Colonic mucosa (tissue), 4 donors: Measurements from ENCODE around the gene KPNB1. TPM values are rescaled to one million over a fixed set of nuclear protein-coding genes. Genes with fewer than 3 reads are reported as not detected.

ENCODE experiments used
- DNase-seq: peaks from one replicate; pipeline ENCODE4 v3.0.0-alpha.2; 2020
- H3K27ac ChIP-seq: fragments of 200-600 bp; one replicate; pipeline ENCODE4 v1.8.0; 2021
- H3K27me3 ChIP-seq: fragments of 200-600 bp; one replicate; pipeline ENCODE4 v1.8.0; 2021
- H3K36me3 ChIP-seq: fragments of 200-600 bp; one replicate; pipeline ENCODE4 v1.8.0; 2021
- H3K4me1 ChIP-seq: fragments of 200-600 bp; one replicate; pipeline ENCODE4 v1.8.0; 2021; ENCODE audit warnings: mild to moderate bottlenecking
- H3K4me3 ChIP-seq: fragments of 200-600 bp; one replicate; pipeline ENCODE4 v1.8.0; 2021
- H3K9ac ChIP-seq, 2 donors: one replicate each; pipeline ENCODE4 v1.7.0; 2013; ENCODE audit warnings: control low read depth in 2 of 2, low read depth in 2 of 2, low read length in 2 of 2
- H3K9me3 ChIP-seq: fragments of 200-600 bp; one replicate; pipeline ENCODE4 v1.8.0; 2021
- intact Hi-C: fragments of 100-400 bp; cut with DNase I; formaldehyde crosslinking; loops from one replicate; pipeline ENCODE4 v1.14.1; 2022
- total RNA-seq, 2 donors: library from RNA; stranded (reverse); fragmentation: NEBNext Ultra II Directional in 1 of 2; extraction: Animal tissue kit (Norgen Biotek cat#: 25700) in 1 of 2; gene quantifications; one replicate each; pipeline ENCODE4 v1.2.1, GENCODE V29; 2021
- TF ChIP-seq, protein P1 (sequence below): fragments of 200-600 bp; IDR thresholded peaks from one replicate; pipeline ENCODE4 v1.8.0; 2022; ENCODE audit warnings: antibody characterized with exemption, mild to moderate bottlenecking
- donor health status: healthy.
- donor health status: DM: no; HTN: no; CAD: no.
- donor health status: DM: no; HTN: no; CAD: no.

Gene KPNB1
- total RNA-seq, 2 donors from 2014 or later, result 247 to 356 TPM

DNA sequence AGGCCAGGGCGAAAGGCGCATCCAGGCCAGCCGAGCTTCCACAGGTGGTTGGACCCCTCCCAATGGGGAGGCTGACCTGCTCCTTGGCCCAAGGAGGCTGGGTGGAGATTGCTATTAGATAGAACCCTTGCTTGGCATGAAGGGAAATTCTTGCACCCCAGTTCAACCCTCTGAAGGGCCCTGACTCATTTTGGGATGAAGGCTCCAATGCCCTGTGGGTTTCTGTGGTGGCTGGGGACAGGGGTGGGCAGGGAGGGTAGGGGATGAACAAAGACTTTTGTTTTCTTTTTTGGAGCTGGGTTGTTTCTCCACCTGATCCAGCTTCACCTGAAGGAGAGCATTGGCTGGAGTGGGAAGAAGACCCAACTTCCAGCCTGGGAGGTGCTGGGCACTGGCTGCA lies 66.7 kb downstream of the KPNB1 start:
- peaks cover 4% of the 10 kb centered on the region for H3K4me1 ChIP-seq
- TF ChIP-seq, protein P1, sequence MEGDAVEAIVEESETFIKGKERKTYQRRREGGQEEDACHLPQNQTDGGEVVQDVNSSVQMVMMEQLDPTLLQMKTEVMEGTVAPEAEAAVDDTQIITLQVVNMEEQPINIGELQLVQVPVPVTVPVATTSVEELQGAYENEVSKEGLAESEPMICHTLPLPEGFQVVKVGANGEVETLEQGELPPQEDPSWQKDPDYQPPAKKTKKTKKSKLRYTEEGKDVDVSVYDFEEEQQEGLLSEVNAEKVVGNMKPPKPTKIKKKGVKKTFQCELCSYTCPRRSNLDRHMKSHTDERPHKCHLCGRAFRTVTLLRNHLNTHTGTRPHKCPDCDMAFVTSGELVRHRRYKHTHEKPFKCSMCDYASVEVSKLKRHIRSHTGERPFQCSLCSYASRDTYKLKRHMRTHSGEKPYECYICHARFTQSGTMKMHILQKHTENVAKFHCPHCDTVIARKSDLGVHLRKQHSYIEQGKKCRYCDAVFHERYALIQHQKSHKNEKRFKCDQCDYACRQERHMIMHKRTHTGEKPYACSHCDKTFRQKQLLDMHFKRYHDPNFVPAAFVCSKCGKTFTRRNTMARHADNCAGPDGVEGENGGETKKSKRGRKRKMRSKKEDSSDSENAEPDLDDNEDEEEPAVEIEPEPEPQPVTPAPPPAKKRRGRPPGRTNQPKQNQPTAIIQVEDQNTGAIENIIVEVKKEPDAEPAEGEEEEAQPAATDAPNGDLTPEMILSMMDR, result no peak
- no peak overlapping the region for H3K9ac ChIP-seq
- H3K27ac ChIP-seq, result no peak overlapping the region
- H3K27me3 ChIP-seq, result peaks cover 11% of the 10 kb centered on the region
- H3K36me3 ChIP-seq, result no peaks in the 10 kb centered on the region
- H3K4me3 ChIP-seq, result no peak overlapping the region
- H3K9me3 ChIP-seq, result no peaks in the 10 kb centered on the region
- intact Hi-C loops, result no loop called here
- DNase-seq, result no peak

DNA sequence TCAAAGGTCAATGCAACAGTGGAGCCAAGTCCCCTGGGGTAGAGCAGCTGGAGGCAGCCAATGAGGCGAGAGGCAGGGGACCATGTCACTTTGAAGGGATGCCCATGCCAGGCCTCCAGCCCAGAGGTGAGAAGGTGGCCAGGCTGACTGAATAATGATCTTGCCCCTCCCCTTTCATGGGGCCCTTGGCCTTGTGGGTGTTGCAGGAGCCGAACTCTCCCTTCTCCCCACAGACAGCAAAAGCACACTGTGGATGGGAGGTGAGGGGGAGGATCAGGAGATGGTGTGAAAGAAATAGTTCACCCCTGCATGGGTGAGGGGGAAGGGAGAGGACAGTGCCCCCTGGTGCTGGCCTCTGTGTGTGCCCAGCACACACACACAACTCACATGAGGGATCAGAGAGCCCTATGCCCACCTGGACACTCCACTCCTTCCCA lies 67.6 kb downstream of the KPNB1 start:
- Histone ChIP-seq H3K27me3 (peaks cover 16% of the 10 kb centered on the region), H3K4me1 (peaks cover 4% of the 10 kb centered on the region), H3K9me3 (no peaks in the 10 kb centered on the region), H3K9ac (no peak overlapping the region), H3K36me3 (no peaks in the 10 kb centered on the region), H3K27ac (no peak overlapping the region), H3K4me3 (no peak overlapping the region)
- intact Hi-C loops, result no loop called here
- DNase-seq, result no peak
- TF ChIP-seq, protein P1, result no peak

DNA sequence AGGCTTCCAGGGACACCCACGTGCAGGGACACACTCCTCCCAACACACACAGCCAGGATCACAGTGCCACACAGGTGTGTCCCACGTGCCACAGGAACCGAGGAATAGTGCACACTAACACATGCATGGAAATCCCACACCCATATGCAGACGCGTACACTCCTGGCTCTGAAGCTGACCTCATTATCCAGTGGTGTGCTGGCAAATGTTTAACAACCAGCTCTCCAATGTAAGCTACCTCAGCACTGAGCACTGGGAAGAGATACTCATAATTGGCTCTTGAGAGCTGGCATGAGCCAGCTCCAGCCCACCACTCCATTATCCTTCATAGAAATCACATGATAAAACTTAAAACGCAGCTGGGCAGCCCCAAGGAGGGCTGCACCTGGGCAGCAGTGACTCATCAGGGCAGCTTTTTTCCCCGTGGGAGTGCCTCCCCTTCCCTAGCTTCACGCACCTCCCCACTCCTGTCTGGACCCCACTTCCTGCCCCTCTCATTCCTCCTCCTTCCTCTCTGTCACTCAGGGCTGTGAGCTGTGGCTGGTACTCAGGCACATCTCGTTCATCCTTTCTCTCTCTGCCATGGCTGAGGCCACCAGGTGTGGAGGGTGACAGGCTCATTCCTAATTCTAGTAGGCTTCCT lies 68.4 kb downstream of the KPNB1 start:
- peaks cover 16% of the 10 kb centered on the region for H3K27me3 ChIP-seq
- no peaks in the 10 kb centered on the region for H3K36me3 ChIP-seq
- TF ChIP-seq, protein P1, result no peak
- DNase-seq, result no peak
- H3K9me3 ChIP-seq, result no peaks in the 10 kb centered on the region
- peaks cover 4% of the 10 kb centered on the region for H3K4me1 ChIP-seq
- H3K27ac ChIP-seq, result no peak overlapping the region
- no peak overlapping the region for H3K9ac ChIP-seq
- intact Hi-C loops, result no loop called here
- H3K4me3 ChIP-seq, result no peak overlapping the region

DNA sequence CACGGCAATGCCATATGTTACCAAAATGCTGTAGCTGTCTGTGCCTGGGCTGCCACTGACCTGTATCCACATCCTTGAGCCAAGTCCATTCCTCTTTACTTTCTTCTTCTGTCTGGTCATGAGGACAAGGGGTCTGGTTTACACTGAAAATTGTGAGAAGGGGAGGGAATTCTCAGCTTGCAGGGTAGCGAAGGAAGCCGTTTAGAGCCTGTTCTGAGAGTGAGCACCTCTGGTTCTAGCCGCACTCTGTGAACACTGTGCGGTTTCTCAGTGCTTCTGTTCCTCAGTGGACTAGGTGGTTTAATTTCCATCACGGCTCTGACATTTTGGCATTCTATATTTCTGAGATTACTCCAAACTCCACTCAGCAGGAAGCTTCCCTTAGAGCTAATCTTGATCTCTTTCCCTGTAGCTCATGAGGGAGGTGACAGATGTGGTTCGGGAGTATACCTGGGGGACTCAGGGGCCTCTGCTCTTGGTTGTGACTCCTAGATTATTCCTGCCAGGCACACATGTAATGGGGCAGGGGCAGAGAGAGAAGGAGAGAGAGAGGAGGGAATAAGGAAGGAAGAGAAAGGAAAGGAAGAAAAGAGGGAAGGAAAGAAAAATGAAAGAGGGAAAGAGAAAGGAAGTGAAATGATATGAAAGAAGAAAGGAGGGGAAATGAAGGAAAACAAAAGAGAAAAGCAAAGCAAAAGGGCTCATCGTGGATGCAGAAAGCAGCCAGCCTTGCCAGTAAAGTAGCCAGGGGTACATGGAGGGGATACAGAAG lies 69.1 kb downstream of the KPNB1 start:
- Histone ChIP-seq H3K9me3 (no peaks in the 10 kb centered on the region), H3K4me1 (peaks cover 4% of the 10 kb centered on the region), H3K9ac (no peak overlapping the region), H3K27ac (no peak overlapping the region), H3K27me3 (peaks cover 16% of the 10 kb centered on the region), H3K36me3 (no peaks in the 10 kb centered on the region), H3K4me3 (no peak overlapping the region)
- DNase-seq, result no peak
- intact Hi-C loops, result no loop called here
- TF ChIP-seq, protein P1, result no peak

DNA sequence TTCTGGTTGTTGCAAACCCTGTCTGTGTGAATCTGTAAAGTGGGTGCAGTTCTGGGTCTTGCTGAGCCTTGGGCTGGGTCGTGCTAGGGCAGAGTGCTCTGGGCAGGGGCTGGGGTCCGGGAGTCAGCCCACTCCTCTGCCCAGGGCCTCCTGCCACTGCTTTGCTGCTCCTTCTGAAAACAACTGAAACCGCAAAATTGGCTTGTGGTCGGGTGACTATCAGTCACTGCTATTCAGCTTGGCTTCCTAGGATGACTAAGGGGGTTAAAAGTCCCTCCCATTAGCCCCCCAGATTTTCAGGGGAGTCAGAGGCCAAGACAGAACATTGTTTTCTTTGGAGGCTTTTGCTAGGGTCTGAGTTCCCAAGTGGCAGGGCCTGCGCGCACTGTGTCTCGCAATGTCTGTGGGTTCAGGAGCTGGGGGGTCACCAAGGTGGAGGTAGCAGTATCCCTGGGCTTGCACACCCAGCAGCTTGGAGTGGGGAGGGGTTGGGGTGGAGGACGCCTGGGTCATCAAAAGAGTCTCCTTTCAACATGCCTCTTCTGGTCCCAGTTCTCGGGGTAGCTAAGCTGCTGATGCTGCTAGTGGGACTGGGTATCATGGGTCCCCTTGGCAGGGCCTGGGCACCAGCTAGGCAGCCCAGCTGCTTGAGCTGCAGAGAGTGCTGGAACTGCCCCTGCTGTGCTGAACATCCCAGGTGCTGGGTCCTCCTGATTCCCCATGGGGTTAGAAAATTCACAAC lies 69.9 kb downstream of the KPNB1 start:
- intact Hi-C loops, result no loop called here
- H3K27me3 ChIP-seq, result peaks cover 16% of the 10 kb centered on the region
- no peaks in the 10 kb centered on the region for H3K9me3 ChIP-seq
- no peak for DNase-seq
- no peak overlapping the region for H3K9ac ChIP-seq
- TF ChIP-seq, protein P1, result no peak
- H3K27ac ChIP-seq, result no peak overlapping the region
- no peaks in the 10 kb centered on the region for H3K36me3 ChIP-seq
- peaks cover 4% of the 10 kb centered on the region for H3K4me1 ChIP-seq
- H3K4me3 ChIP-seq, result no peak overlapping the region
